Thyroid gland (tissue), 4 donors: ENCODE data around the gene TRPC4. TPM values are rescaled to one million over a fixed set of nuclear protein-coding genes. Genes with fewer than 3 reads are reported as not detected.

Experiments
- DNase-seq, 2 donors: peaks; one replicate each; pipeline ENCODE4 v3.0.0-alpha.2; 2019
- H3K27ac ChIP-seq, 3 donors: fragments of 200-600 bp; sonication (generic); 1 replicate in 2 of 3; 2 replicates in 1 of 3; pipeline ENCODE4 v1.5.1; 2016 to 2019; ENCODE audit warnings: mild to moderate bottlenecking in 1 of 3, moderate library complexity in 1 of 3
- H3K27me3 ChIP-seq: fragments of 200-600 bp; sonication (generic); one replicate; pipeline ENCODE4 v1.5.1; 2019
- H3K36me3 ChIP-seq, 2 donors: fragments of 200-600 bp; sonication (generic); one replicate each; pipeline ENCODE4 v1.5.1; 2016 to 2019
- H3K4me1 ChIP-seq, 2 donors: fragments of 200-600 bp; sonication (generic); one replicate each; pipeline ENCODE4 v1.5.1; 2017 to 2019
- H3K4me3 ChIP-seq, 3 donors: fragments of 200-600 bp; sonication (generic); replicated peaks in 1 of 3; 1 replicate in 2 of 3; 2 replicates in 1 of 3; pipeline ENCODE4 v1.5.1; 2016; ENCODE audit warnings: mild to moderate bottlenecking in 1 of 3
- H3K9me3 ChIP-seq: fragments of 200-600 bp; sonication (generic); one replicate; pipeline ENCODE4 v1.5.1; 2017
- POLR2A ChIP-seq, 2 donors: fragments of 450-650 bp; IDR thresholded peaks; one replicate each; pipeline ENCODE4 v1.6.1; 2017; ENCODE audit warnings: antibody characterized with exemption in 2 of 2, mild to moderate bottlenecking in 2 of 2, moderate library complexity in 1 of 2
- WGBS, 2 donors: methylation state at CpG; one replicate each; pipeline ENCODE4 v1.1.5; 2017; 5-methylcytosine and 5-hydroxymethylcytosine counted together
- intact Hi-C: fragments of 100-400 bp; cut with DNase I; formaldehyde crosslinking; loops from one replicate; pipeline ENCODE4 v1.15.1; 2023
- total RNA-seq, 4 donors: library from RNA; depleted of rRNA; stranded (reverse); fragments of >200 nt; gene quantifications; one replicate each; pipeline ENCODE4 v1.2.3, GENCODE V29; 2016
- TF ChIP-seq, protein P1 (sequence below), 6 experiments: fragments of 200-600 bp in 3 of 6; fragments of 450-650 bp in 3 of 6; sonication (generic) in 3 of 6; IDR thresholded peaks; one replicate each; pipeline ENCODE4 v1.5.1; 2016 to 2019; ENCODE audit warnings: antibody characterized with exemption in 6 of 6, mild to moderate bottlenecking in 2 of 6, inconsistent platforms in 1 of 6, moderate library complexity in 1 of 6

Gene TRPC4
- total RNA-seq, 4 donors from 2014 or later: 0.11 to 3.2 (median 0.79) TPM

DNA sequence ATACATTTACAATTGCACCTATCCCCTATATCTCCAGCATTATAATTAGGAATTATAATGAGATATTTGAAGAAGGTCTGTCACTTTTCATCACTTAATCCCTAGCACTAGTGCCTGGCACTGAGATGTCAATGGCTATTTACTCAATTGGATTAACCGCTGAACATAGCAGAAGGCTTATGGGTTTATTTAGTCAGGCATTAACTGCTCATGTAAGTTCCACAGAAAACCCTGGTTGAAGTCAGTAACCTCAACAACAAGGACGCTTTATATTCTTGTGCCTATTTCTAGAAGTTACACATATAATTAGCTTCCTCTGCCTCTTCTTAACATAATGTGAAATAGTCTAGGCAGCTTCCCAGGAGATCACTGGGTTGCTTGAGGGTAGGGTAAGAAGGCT, 163.5 kb downstream of the TRPC4 start:
- 88 to 94% methylated on average over 2 of the region's 2 CpGs for WGBS, 2 donors
- H3K36me3 ChIP-seq: no peaks in the 10 kb centered on the region
- no peaks in the 10 kb centered on the region for H3K4me1 ChIP-seq
- intact Hi-C loops: no loop called here
- no peak overlapping the region for H3K4me3 ChIP-seq
- no peaks in the 10 kb centered on the region for H3K27me3 ChIP-seq
- TF ChIP-seq, protein P1, sequence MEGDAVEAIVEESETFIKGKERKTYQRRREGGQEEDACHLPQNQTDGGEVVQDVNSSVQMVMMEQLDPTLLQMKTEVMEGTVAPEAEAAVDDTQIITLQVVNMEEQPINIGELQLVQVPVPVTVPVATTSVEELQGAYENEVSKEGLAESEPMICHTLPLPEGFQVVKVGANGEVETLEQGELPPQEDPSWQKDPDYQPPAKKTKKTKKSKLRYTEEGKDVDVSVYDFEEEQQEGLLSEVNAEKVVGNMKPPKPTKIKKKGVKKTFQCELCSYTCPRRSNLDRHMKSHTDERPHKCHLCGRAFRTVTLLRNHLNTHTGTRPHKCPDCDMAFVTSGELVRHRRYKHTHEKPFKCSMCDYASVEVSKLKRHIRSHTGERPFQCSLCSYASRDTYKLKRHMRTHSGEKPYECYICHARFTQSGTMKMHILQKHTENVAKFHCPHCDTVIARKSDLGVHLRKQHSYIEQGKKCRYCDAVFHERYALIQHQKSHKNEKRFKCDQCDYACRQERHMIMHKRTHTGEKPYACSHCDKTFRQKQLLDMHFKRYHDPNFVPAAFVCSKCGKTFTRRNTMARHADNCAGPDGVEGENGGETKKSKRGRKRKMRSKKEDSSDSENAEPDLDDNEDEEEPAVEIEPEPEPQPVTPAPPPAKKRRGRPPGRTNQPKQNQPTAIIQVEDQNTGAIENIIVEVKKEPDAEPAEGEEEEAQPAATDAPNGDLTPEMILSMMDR (IDR thresholded peaks at IDR 0.05): no peak
- TF ChIP-seq POLR2A (IDR thresholded peaks at IDR 0.05): no peak
- no peaks in the 10 kb centered on the region for H3K9me3 ChIP-seq
- no peak for DNase-seq
- no peak overlapping the region for H3K27ac ChIP-seq

DNA sequence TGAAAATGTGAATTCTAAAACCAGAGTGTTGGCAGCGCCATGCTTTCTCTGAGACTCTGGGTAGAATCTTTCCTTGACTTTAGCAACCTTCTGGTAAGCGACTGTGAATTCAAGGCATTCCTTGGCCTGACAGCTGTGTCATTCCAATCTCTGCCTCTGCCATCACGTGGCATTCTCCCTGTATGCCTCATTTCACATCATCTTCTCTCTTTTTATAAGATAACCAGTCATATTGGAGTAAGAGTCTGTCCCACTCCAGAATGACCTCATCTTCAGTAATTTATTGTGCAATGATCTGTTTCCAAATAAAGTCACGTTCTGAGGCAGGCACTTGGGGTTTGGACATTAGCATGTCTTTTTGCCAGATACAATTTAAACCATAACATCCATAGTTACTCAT, 167.6 kb downstream of the TRPC4 start:
- H3K4me1 ChIP-seq: no peaks in the 10 kb centered on the region
- no peaks in the 10 kb centered on the region for H3K27me3 ChIP-seq
- no peak for DNase-seq
- 74 to 80% methylated on average over 4 of the region's 4 CpGs for WGBS, 2 donors
- no peak for TF ChIP-seq POLR2A (IDR thresholded peaks at IDR 0.05)
- TF ChIP-seq, protein P1 (IDR thresholded peaks at IDR 0.05): no peak
- no peak overlapping the region for H3K27ac ChIP-seq
- no peaks in the 10 kb centered on the region for H3K36me3 ChIP-seq
- no peaks in the 10 kb centered on the region for H3K9me3 ChIP-seq
- intact Hi-C loops: no loop called here
- H3K4me3 ChIP-seq: no peak overlapping the region

DNA sequence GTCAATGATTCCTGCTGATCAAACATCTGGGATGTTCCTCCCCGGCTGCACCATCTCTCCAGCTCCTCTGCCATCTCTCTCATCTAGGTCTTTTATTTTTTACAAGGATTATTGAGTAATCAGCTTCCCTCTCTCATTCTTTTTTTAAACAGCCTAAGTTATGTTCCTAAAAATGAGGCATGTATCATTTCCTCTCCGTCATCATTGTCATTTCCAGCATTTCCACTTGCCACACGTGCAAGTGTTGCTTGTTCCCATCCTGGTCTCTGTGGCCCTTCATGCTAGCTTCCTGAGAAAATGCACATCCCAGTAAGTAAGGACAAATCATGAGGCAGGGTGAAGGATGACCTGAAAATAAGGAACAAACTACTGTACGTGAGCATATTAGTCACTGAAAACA, 168.3 kb downstream of the TRPC4 start:
- Histone ChIP-seq H3K36me3 (no peaks in the 10 kb centered on the region), H3K4me3 (no peak overlapping the region), H3K27ac (no peak overlapping the region), H3K27me3 (no peaks in the 10 kb centered on the region), H3K9me3 (no peaks in the 10 kb centered on the region), H3K4me1 (no peaks in the 10 kb centered on the region)
- intact Hi-C loops: no loop called here
- 60 to 67% methylated on average over 4 of the region's 4 CpGs for WGBS, 2 donors
- TF ChIP-seq POLR2A (IDR thresholded peaks at IDR 0.05): no peak
- TF ChIP-seq, protein P1 (IDR thresholded peaks at IDR 0.05): no peak
- DNase-seq: no peak

DNA sequence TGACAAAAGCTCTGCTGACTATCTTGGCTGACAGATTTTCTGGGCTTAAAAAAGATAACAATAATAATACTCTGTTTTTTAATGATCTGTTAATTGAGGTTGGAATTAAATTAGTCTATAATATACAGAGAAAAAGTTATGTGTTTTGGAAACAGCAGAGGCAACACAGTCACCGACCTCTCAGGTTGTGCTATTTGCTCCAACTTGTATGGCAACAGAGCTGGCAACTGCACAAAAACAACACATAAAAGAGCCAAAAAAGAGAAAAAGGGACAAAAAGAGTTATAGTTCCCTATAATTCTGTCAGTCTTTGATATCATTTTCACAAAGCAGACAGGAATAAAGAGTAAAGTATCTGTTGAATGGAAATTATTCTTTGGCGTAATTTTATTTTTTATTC, 168.7 kb downstream of the TRPC4 start:
- DNase-seq: no peak
- Histone ChIP-seq H3K4me1 (no peaks in the 10 kb centered on the region), H3K4me3 (no peak overlapping the region), H3K27ac (no peak overlapping the region), H3K36me3 (no peaks in the 10 kb centered on the region), H3K9me3 (no peaks in the 10 kb centered on the region), H3K27me3 (no peaks in the 10 kb centered on the region)
- WGBS, 2 donors: 67 to 78% methylated on average over 2 of the region's 2 CpGs
- no peak for TF ChIP-seq POLR2A (IDR thresholded peaks at IDR 0.05)
- TF ChIP-seq, protein P1 (IDR thresholded peaks at IDR 0.05): no peak
- intact Hi-C loops: no loop called here

DNA sequence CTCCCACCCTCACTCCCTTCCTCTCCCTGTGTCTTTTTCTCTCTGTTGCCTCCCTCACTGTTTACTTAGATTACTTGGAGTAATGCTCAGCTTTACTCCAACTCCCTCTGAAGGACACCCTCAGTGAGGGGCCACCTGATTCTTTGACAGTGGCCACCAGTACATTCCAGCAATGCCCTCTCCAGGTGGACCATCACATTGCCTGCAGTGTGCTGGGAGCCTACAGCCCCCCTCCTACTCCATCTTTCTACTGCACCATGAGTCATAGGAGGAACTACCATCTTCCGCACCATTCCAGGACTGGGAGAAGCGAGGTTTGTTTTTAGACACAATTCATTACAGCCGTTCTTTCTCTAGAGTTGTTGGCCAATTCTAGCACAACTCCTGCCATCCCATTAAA, 174.4 kb downstream of the TRPC4 start:
- no peak for TF ChIP-seq POLR2A (IDR thresholded peaks at IDR 0.05)
- TF ChIP-seq, protein P1 (IDR thresholded peaks at IDR 0.05): no peak
- H3K27ac ChIP-seq: no peak overlapping the region
- H3K4me1 ChIP-seq: no peaks in the 10 kb centered on the region
- H3K9me3 ChIP-seq: no peaks in the 10 kb centered on the region
- no peak for DNase-seq
- no peaks in the 10 kb centered on the region for H3K27me3 ChIP-seq
- intact Hi-C loops: no loop called here
- 96 to 97% methylated on average over 3 of the region's 3 CpGs for WGBS, 2 donors
- H3K36me3 ChIP-seq: no peaks in the 10 kb centered on the region
- H3K4me3 ChIP-seq: no peak overlapping the region
